Activated CD8-positive, alpha-beta T cell treated with anti-CD3 and anti-CD28 coated beads, Interleukin-2, amount 10 ng/mL, durations not matched to agents 7 days and 5 days (primary cell): Measurements from ENCODE around the gene SSH2. TPM values are rescaled to one million over a fixed set of nuclear protein-coding genes. Genes with fewer than 3 reads are reported as not detected.

Experiments used
- ATAC-seq: fragments of 150-1000 bp; cut with Tn5 transposase; one replicate; pipeline ENCODE4 v1.10.0; 2021; ENCODE audit warnings: moderate library complexity
- CTCF ChIA-PET: fragments of 350-600 bp; sonication (Branson Sonifier 250); formaldehyde crosslinking; loops from one replicate; lab custom pipeline; 2021; ENCODE audit warnings: antibody characterized with exemption; lab: Charles Lee
- POLR2A ChIA-PET: fragments of 350-600 bp; sonication (Branson Sonifier 250); formaldehyde crosslinking; loops from one replicate; lab custom pipeline; 2021; ENCODE audit warnings: antibody characterized with exemption; lab: Charles Lee
- DNase-seq: peaks from one replicate; pipeline ENCODE4 v3.0.0-alpha.2; 2020
- H3K27ac Mint-ChIP-seq: one replicate; pipeline ENCODE4 v1.8.0; 2021; ENCODE audit warnings: mild to moderate bottlenecking, mixed read lengths
- H3K27me3 Mint-ChIP-seq: one replicate; pipeline ENCODE4 v1.8.0; 2021; ENCODE audit warnings: low read depth, mixed read lengths
- H3K36me3 Mint-ChIP-seq: one replicate; pipeline ENCODE4 v1.8.0; 2021; ENCODE audit warnings: low read depth, mixed read lengths
- H3K4me1 Mint-ChIP-seq: one replicate; pipeline ENCODE4 v1.8.0; 2021; ENCODE audit warnings: low read depth, mixed read lengths
- H3K4me3 Mint-ChIP-seq: one replicate; pipeline ENCODE4 v1.8.0; 2021; ENCODE audit warnings: mild to moderate bottlenecking, mixed read lengths
- H3K9me3 Mint-ChIP-seq: one replicate; pipeline ENCODE4 v1.8.0; 2022; ENCODE audit warnings: mixed read lengths; ENCODE audit not compliant: insufficient read depth
- total RNA-seq, 2 experiments: library from RNA; stranded (reverse); gene quantifications; one replicate each; pipeline ENCODE4 v1.2.3, GENCODE V29; 2021

SSH2 gene
- total RNA-seq, 2 experiments from 2014 or later, result 73.5 to 79.6 TPM

DNA sequence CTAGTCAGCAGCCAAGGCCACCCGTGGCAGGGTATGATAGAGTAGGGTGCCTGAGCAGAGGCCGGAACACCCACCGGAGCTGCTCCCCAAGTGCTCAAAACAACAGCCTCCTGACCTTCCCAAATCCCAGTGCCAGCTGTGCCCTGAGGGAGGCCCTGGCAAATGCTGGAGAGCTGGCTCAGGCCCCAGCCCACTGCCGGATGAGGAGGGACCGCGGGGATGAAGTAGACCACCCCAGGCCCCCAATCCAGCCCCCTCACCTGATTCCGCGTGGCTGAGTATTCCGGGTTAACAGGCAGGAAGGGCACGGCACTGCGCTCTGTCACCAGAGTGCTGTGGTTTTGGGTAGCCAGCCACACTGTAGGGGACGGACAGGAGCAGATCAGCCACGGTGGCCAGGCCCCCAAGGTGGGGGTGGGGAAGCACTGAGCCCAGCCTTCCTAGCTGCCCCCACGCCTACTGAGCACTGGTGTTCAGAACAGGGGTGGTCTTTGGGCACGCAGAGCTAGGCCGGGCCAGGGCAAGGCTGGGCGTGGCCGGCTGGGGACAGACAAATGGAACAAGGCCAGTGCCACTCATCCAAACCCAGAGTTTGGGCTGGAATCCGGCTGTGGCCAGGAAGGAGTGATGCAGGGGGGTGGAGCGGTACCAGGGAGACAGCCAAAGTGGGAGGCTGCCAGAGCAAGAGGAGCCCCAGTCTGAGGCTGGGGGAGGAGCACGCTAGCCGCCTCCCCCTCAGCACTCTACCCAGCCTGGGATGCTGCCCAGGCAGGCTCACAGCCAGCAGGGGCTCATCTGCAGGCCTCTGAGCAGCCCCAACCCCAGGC, 352.4 kb downstream of the SSH2 start:
- peaks cover 17% of the 10 kb centered on the region for H3K4me1 Mint-ChIP-seq
- H3K4me3 Mint-ChIP-seq, result no peak overlapping the region
- POLR2A ChIA-PET, result interaction anchor here (1.2 kb wide), 1 partner anchor 10 kb away, joined by 3 read pairs; no protein-coding TSS in a partner anchor
- CTCF ChIA-PET, result interaction anchor here (1.1 to 3.1 kb wide), 6 partner anchors 10 to 62 kb away, joined by 3 to 16 read pairs (median 8); partner anchors contain the start of gene ANKRD13B
- no peak overlapping the region for H3K27ac Mint-ChIP-seq
- no peaks in the 10 kb centered on the region for H3K27me3 Mint-ChIP-seq
- DNase-seq (no peak), ATAC-seq (no peak)
- no peaks in the 10 kb centered on the region for H3K9me3 Mint-ChIP-seq
- H3K36me3 Mint-ChIP-seq, result peaks cover 47% of the 10 kb centered on the region

- no peaks in the 10 kb centered on the region for H3K27me3 Mint-ChIP-seq
- no peak overlapping the region for H3K4me3 Mint-ChIP-seq
- POLR2A ChIA-PET, result interaction anchor here (1.2 kb wide), 1 partner anchor 9 kb away, joined by 3 read pairs; no protein-coding TSS in a partner anchor
- DNase-seq, result no peak
- peaks cover 41% of the 10 kb centered on the region for H3K36me3 Mint-ChIP-seq
- no peak for ATAC-seq
- CTCF ChIA-PET, result interaction anchor here (1.1 to 3.1 kb wide), 4 partner anchors 14 to 62 kb away, joined by 3 to 10 read pairs (median 5); no protein-coding TSS in a partner anchor
- H3K27ac Mint-ChIP-seq, result no peak overlapping the region
- peaks cover 17% of the 10 kb centered on the region for H3K4me1 Mint-ChIP-seq
- no peaks in the 10 kb centered on the region for H3K9me3 Mint-ChIP-seq
Observed at GRCh38 chr17:29577001-29577370, 353.0 kb downstream of the SSH2 start.

DNA sequence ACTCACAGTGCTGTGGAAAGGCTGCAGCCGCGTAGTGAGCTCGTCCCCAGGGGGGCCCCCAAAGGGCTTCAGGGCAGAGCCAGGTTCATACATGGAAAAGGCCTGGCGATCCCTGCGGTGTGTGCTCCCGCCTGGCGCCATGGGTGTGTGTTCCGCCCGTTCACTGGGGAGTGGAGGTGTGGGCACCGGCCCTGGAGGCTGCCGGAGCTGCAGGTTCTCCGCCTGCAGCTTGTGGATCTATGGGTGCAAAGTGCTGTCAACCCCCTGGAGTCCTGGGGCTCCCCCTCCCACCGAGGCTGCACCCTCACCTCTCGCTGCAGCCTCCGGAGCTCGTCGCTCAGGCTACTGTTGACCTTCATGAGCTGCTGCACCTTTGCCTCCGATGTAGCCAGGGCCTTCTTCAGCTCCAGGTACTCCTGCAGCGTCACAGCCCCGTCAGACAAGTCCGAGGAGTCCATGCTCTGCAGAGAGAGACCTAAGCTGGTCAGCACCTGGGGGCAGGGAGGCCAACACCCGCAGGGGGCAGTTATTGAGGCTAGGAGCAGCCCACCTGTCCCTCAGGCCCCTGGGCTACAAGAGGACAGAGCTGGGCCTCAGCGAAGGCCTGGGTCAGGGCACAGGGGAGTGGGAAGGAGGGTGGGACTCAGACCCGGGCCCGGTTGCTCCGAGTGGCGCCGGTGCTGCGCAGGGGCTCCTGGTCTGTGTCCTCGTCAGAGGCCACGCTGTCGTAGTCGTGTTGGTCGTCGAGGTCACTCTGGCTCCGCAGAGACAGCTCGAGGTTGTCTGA, 353.6 kb downstream of the SSH2 start:
- ChIA-PET POLR2A (interaction anchor here (0.7 to 1.2 kb wide), 2 partner anchors 9 to 40 kb away, joined by 3 read pairs; no protein-coding TSS in a partner anchor), CTCF (interaction anchor here (0.7 to 3.1 kb wide), 5 partner anchors 15 to 63 kb away, joined by 3 to 10 read pairs (median 4); no protein-coding TSS in a partner anchor)
- ATAC-seq (no peak), DNase-seq (no peak)
- peaks cover 40% of the 10 kb centered on the region for H3K36me3 Mint-ChIP-seq
- H3K4me1 Mint-ChIP-seq, result peaks cover 17% of the 10 kb centered on the region
- no peak overlapping the region for H3K27ac Mint-ChIP-seq
- H3K4me3 Mint-ChIP-seq, result no peak overlapping the region
- H3K9me3 Mint-ChIP-seq, result no peaks in the 10 kb centered on the region
- no peaks in the 10 kb centered on the region for H3K27me3 Mint-ChIP-seq

Other genes starting within 250 kb of the SSH2 start
- 1 to 10 TPM; 1.3 to 1.6 TPM for gene EFCAB5, start 11.4 kb upstream of the SSH2 start, total RNA-seq
- 10 to 100 TPM; 19.6 to 21.3 TPM for gene NSRP1, start 186.6 kb upstream of the SSH2 start, total RNA-seq